PFSK-1 (cell line): ENCODE data around the gene ST8SIA4.

Experiments
- FOXP2 ChIP-seq: optimal IDR thresholded peaks from 2 replicates; pipeline ENCODE3; 2011; ENCODE audit warnings: borderline replicate concordance, control low read depth, inconsistent platforms; ENCODE audit not compliant: insufficient read depth; ENCODE audit errors: extremely low read length, extremely low read depth
- POLR2AphosphoS5 ChIP-seq: IDR thresholded peaks from 2 replicates; pipeline ENCODE4 v1.6.1; 2012; ENCODE audit warnings: low read depth, mild to moderate bottlenecking, control low read depth, low read length, moderate library complexity
- SIN3A ChIP-seq: IDR thresholded peaks from 2 replicates; pipeline ENCODE4 v1.6.1; 2012; ENCODE audit warnings: mild to moderate bottlenecking, low read length, moderate library complexity, borderline replicate concordance; ENCODE audit not compliant: insufficient read depth
- TAF1 ChIP-seq: IDR thresholded peaks from 2 replicates; pipeline ENCODE4 v1.6.1; 2012; ENCODE audit warnings: low read length, control low read depth, borderline replicate concordance; ENCODE audit not compliant: insufficient read depth
- TF ChIP-seq, protein P1 (sequence below), 2 experiments: IDR thresholded peaks; 2 replicates each; pipeline versions ENCODE4 v1.6.1 to v1.8.0; 2011 to 2012; ENCODE audit warnings: low read depth in 2 of 2, low read length in 2 of 2, control low read depth in 1 of 2, inconsistent platforms in 1 of 2, mild to moderate bottlenecking in 1 of 2, moderate library complexity in 1 of 2; ENCODE audit not compliant: insufficient read depth in 1 of 2

ST8SIA4 gene

DNA sequence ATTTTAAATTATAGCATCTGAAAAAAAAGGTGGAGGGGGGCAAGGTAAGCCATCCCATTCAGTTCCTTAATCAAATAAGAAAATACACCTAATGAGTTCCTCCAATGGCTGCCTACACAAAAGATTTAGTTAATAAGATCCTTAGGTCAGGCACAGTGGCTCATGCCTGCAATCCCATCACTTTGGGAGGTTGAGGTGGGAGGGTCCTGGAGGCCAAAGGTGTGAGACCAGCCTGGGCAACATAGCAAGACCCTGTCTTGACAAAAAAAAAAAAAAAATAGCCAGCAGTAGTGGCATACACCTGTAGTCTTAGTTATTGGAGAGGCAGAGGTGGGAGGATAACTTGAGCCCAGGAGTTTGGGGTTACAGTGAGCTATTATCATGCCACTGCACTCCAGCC, 78.4 kb downstream of the ST8SIA4 start:
- TF ChIP-seq SIN3A (no peak), POLR2AphosphoS5 (no peak)

GRCh38 chr5:100823812-100824211, 79.3 kb downstream of the ST8SIA4 start:
- no peak for TF ChIP-seq TAF1
- TF ChIP-seq SIN3A, result no peak
- TF ChIP-seq FOXP2, result no peak
- TF ChIP-seq POLR2AphosphoS5, result no peak
- TF ChIP-seq, protein P1, sequence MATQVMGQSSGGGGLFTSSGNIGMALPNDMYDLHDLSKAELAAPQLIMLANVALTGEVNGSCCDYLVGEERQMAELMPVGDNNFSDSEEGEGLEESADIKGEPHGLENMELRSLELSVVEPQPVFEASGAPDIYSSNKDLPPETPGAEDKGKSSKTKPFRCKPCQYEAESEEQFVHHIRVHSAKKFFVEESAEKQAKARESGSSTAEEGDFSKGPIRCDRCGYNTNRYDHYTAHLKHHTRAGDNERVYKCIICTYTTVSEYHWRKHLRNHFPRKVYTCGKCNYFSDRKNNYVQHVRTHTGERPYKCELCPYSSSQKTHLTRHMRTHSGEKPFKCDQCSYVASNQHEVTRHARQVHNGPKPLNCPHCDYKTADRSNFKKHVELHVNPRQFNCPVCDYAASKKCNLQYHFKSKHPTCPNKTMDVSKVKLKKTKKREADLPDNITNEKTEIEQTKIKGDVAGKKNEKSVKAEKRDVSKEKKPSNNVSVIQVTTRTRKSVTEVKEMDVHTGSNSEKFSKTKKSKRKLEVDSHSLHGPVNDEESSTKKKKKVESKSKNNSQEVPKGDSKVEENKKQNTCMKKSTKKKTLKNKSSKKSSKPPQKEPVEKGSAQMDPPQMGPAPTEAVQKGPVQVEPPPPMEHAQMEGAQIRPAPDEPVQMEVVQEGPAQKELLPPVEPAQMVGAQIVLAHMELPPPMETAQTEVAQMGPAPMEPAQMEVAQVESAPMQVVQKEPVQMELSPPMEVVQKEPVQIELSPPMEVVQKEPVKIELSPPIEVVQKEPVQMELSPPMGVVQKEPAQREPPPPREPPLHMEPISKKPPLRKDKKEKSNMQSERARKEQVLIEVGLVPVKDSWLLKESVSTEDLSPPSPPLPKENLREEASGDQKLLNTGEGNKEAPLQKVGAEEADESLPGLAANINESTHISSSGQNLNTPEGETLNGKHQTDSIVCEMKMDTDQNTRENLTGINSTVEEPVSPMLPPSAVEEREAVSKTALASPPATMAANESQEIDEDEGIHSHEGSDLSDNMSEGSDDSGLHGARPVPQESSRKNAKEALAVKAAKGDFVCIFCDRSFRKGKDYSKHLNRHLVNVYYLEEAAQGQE (IDR thresholded peaks at IDR 0.05; ENCODE audit: insufficient read depth in 1 of 2, low read depth in 2 of 2, low read length in 2 of 2), result no peak

- TF ChIP-seq SIN3A (no peak), POLR2AphosphoS5 (no peak), FOXP2 (no peak), TAF1 (no peak)
- TF ChIP-seq, protein P1 (IDR thresholded peaks at IDR 0.05; ENCODE audit: insufficient read depth in 1 of 2, low read depth in 2 of 2, low read length in 2 of 2), result no peak
Measured at GRCh38 chr5:100821751-100822150, 81.3 kb downstream of the ST8SIA4 start.

- TF ChIP-seq, protein P1 (IDR thresholded peaks at IDR 0.05; ENCODE audit: insufficient read depth in 1 of 2, low read depth in 2 of 2, low read length in 2 of 2), result no peak
Measured at GRCh38 chr5:100818340-100818739, 84.7 kb downstream of the ST8SIA4 start.

GRCh38 chr5:100803397-100803796, 99.7 kb downstream of the ST8SIA4 start:
- TF ChIP-seq FOXP2, result peak; percentile 42
- TF ChIP-seq SIN3A, result no peak
- TF ChIP-seq, protein P1 (IDR thresholded peaks at IDR 0.05; ENCODE audit: insufficient read depth in 1 of 2, low read depth in 2 of 2, low read length in 2 of 2), result no peak
- TF ChIP-seq POLR2AphosphoS5, result no peak
- TF ChIP-seq TAF1, result no peak

DNA sequence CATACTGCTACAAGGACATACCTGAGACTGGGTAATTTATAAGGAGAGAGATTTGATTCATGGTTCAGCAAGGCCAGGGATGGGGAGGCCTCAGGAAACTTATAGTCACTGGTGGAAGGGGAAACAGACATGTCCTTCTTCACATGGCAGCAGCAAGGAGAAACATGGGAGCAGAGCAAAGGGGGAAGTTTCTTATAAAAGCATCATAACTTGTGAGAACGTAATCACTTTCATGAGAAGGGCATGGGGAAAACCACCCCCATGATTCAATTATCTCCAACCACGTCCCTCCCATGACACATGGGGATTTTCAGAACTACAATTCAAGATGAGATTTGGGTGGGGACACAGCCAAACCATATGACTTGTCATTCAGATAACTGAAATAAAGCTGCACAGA, 100.9 kb downstream of the ST8SIA4 start:
- TF ChIP-seq FOXP2, result no peak
- TF ChIP-seq, protein P1 (IDR thresholded peaks at IDR 0.05; ENCODE audit: insufficient read depth in 1 of 2, low read depth in 2 of 2, low read length in 2 of 2), result no peak
- TF ChIP-seq TAF1, result no peak
- no peak for TF ChIP-seq SIN3A
- TF ChIP-seq POLR2AphosphoS5, result no peak
